Measurements from ENCODE around the gene HOXA13.

HOXA13 gene

DNA sequence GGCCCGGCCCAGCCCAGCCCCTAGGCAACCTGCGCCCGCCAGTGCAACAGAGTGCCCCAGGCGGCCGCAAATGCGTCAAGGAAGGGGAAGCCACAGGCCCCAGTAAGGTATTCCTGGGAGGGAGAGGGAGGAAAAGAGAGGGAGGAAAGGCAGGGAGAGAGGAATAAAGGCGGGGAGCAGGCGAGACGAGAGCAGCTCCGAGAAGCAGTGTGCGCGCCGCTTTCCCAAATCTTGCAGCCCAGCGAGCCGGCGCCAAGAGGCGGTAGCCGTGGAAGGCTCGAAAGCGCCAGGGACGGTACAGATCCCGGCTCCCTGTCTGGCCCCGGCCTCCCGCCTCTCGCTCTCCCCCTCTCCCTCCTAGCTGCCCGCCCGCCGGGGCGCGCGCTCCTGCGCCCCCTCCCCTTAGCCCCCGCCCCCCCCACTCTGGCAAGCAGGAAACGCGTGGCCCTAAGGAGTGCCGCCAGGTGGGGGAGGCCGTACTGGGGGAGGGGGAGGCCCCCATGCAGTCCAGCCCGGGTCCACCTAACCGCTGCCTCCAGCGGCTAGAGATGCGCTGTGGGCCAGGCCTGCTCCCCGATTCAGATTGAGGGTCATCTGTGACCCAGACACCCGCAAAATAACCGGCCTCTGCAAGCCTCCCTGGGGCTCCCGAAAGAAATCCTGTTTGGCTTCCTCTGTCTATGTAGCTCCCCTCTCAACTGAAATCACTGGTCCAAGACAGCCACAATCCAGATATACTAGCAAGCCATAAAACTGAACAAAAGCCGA is 30.0 kb downstream of the HOXA13 start:
- no peak for DNase-seq

DNA sequence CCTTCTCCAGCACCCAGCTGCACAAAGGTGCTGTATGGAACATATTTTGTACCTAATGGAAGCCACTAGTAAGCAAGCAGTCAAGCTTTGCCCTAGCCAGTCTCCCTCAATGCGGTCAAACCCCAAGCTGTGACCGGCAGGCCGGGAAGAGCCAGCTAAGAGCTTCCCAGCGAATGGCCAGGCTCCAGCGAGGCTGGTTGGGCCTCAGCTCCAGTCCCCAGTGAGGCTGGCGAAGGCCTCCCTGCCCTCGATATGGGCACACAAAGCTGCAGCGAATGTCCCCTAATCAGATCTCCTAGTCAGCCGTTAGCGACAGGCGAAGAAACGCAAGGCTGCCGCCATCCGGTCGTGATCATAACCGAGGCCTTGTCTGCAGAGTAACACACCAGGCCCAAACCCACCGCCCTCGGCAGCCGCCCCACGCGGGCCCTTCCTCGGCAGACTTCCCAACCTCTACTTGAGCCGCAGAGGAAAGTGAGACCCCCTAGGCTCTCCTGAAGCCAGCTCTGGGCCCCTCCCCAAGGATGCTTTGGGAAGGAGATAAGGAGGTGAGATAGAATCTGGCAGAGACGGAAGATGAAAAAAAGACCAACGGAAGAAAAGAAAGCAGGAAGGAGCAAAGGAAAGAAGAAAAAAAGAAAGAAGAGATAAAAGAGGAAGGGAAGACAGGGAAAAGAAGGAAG is 31.5 kb downstream of the HOXA13 start:
- no peak for DNase-seq

DNA sequence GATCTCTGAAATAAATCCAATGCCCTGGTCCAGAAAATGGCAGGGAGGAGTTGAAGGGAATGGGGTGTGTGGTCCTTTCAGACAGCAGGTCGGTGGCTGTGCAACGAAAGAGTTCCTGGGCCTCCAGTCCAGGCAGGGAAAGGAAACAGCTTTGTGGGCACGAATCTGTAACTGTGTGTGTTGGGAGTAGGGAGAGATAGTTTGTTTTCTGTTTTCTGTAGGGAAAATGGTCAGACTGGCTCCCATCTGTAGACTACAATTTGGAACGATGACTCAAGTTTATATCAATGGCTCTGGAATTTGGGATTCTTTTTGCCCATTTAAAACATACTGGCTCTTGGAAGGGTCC is 32.0 kb downstream of the HOXA13 start:
- no peak for DNase-seq

DNA sequence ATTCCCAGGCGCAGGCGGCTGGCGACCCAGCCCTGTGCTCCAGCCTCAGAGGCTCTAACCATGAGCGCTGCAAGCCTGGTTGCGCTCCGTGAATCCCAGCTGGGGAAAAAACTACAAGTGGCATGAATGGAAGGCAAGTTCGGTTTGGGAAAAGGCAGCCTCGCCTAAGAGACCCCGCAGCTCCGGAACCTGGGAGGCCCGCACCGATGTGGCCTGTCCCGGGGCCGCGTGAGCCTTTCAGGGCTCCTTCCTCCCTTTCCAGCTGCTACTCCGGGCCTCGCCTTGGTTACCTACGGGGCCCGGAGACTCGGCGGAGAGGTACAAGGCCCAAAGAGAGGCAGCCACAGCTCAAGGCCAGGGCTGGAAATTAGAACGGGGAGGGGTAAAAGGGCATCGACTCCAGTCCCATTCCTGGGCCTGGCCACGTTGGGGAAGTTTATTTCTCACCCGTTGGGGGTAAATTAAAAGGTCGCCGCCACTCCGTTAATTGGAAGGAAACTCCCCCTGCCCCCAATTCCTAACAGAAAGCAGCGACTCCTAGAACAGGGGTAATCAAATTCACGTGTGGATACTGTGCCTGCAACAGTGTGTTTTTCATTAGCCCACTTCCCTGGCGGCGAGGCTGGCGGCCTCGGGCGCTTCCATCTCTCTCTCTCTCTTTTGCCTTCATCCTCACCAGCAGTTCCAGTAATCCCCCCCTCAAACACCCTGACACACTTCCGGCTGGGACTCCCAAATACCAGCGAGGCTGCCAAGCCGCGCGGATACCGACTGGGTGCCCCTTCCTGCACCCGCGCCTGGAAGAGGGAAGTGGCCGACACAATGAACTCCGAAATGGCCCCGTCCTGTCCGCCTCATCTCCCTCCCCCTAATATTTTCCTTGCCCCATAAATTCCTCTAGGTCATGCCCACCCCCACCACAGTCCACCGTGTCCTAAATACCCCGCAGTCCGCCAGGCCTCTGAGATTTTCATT is 33.1 kb downstream of the HOXA13 start:
- no peak for DNase-seq

DNA sequence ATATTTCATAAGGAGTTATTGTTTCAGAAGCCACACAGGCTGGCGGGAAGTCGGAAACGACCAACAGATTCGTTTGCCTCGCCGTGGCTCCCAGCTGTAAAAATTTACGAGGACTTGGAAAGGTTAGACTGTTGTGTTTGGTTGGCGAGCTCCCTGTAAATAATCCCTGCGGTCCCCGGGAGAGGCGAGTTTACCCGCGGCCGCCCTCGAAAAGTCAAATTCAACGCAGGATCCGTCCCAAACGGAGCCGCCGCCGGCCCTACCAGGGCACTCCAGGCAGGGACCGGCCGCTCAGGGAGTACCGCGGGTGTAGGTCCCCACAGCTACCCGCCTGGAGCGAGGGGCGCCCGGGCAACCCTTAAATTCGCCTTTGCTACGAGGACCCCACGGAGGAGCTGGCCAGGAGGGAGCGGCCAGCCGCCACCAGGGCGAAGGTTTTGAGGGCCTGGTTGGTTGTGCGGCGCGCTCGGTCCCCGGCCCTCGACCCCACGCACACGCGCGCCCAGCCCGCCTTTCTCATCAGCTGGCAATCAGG is 33.8 kb downstream of the HOXA13 start:
- no peak for DNase-seq

DNA sequence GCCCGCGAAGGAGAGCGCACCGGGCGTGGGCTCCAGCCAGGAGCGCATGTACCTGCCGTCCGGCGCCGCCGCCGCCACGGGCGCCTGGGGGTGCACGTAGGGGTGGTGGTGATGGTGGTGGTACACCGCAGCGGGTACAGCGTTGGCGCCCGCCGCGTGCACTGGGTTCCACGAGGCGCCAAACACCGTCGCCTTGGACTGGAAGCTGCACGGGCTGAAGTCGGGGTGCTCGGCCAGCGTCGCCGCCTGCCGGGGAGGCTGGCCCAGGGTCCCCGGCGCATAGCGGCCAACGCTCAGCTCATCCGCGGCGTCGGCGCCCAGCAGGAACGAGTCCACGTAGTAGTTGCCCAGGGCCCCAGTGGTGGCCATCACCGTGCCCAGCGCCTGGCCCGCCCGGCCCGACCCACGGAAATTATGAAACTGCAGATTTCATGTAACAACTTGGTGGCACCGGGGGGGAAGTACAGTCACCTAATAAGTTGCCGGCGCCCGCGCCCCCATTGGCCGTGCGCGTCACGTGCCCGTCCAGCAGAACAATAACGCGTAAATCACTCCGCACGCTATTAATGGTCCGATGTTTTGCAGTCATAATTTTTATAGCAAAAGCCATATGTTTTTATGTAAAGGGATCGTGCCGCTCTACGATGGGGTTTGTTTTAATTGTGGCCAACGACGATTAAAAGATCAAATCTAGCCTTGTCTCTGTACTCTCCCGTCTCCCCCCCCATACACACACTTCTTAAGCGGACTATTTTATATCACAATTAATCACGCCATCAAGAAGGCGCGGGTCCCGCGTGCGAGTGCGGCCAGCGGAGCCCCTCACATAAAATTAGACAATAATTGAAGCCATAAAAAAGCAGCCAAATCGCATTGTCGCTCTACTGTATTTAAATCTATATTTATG is 34.5 kb downstream of the HOXA13 start, which contains the start of gene HOXA9:
Gene HOXA9 (minus strand): TSS at position 449 of the 907 bp plus-strand sequence. CDS start 80 bp downstream, at position 369.
- no peak for DNase-seq

DNA sequence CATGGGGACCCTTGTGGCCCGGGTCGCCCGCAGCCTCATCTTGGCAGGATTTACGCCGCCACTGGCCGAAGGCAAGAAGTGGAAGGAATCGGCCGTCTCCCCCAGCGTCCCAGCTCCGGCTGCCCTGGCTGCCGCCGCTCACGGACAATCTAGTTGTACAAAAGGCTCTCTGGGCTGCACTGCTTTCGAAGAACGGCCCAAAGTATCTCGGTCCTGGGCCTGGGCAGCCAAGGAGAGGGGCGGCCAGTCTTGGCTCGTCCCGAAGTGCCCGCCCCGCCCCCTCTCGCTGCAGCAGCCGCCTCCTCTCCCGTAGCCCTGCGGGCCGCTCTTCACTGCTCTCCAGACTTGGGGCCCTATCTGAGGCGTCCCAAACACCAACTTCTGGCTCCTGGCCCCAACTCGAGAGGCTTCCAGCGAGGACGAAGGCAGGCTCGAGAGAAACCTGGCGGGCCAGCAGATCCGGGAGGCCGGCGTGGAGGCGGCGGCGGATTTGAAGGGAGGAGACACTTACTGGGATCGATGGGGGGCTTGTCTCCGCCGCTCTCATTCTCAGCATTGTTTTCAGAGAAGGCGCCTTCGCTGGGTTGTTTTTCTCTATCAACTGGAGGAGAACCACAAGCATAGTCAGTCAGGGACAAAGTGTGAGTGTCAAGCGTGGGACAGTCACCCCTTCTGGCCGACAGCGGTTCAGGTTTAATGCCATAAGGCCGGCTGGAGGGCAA is 35.4 kb downstream of the HOXA13 start:
- no peak for DNase-seq

DNA sequence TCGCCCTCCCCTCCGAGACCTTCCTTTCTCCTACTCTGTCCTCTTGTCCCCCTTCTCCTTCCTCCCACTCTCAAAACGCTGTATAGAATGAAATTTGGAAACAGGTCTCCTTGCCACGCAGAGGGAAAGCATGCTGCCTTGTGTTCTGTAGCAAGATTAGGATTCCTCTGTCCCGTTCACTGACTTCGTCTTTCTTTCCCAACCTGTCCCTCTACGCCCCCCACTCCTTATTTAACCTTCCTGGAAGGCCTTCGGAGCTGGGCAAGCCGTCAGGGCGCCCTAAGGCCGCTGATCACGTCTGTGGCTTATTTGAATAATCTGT is 35.9 kb downstream of the HOXA13 start:
- no peak for DNase-seq

DNA sequence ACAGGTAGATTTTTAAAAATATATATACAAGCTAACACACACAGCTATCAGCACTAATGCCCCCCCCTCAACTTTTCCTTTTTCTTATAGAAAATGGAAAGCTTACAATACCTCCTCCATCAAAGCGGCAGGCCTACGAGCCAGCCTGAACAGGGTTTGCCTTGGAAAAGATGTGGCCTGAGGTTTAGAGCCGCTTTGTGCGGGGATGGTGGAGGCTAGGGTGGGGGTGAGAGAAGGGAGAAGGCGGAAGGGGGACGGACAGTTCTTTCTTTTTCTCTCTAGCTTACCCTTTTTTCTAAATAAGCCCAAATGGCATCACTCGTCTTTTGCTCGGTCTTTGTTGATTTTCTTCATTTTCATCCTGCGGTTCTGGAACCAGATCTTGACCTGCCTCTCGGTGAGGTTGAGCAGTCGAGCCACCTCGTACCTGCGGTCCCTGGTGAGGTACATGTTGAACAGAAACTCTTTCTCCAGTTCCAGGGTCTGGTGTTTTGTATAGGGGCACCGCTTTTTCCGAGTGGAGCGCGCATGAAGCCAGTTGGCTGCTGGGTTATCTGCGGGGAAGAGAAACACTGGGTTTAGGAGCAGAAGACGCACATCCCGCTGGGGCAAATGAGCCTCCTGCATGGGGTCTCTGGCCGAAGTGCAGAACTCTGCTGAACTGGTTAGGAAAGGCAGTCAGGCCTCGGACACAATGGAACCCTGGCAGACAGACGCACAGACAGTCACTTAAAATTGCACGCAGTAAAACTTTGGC is 36.4 kb downstream of the HOXA13 start:
- no peak for DNase-seq

DNA sequence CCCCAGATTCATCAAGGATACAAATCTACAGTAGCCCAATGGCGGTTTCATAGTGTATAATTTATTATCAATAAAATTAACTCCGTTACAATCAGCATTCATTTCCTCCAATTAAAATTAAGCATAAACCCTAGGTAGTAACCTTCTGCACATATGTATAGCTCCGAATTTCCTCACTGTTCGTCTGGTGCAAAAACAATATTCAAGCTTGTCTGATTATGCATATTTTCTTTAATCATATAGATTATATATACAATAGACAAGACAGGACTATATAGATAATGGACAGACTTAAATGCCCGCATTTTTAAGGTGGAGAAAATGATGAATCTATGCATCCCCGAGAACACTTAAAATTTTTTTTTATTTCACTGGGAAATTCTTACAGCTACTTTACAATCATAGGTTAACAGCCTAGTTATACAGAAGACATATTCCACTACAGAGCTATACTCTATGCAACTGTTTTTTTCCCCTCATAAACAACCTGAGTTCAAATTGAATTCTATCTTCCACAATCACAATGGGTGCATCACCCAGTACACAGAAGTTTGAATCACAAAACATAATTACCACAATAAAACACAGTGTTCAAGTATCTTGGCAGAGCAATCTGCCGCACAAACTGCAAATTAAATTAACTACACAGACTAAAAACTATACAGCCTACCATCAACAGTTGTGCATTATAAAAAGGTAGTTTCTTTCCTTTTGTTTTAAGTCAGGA is 37.2 kb downstream of the HOXA13 start:
- no peak for DNase-seq

DNA sequence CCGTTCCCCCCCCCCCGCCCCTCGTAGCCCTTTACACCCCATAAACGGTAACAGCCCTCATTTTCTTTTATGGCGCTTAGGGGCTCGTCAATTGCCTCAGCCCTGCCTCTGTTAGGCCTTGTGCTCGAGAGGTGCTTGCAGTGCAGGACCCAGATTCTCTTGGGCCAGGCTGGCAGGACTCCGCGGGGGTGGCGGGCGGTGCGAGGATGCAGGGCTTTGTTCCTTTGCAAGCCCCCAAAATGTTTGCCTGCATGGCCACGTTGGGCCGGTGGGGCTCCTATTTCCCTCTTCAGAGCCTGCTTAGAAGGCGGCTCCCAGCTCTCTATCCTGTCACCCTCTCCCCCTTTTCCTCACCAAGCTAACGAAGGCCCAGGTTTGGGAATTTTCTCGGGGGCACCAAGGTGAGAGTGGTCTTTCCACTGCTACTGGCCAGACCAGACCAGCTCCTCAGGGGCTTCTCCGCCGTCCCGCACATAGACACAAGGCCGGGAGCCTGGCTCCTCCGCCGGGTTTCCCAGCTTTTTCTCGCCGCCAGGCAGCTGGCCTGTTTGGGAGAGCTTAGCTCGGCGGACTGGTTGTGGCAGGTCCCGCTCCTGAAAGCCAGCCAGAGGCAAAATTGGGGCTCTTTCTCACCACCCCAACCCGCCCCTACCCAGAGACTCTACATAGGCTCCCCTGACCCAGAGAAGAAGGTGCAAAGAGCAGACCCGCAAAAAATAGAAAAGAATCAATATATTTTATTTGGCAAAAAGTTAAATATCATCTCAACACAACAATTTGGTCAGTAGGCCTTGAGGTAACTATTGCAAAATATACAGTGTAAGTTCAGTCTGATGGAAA is 38.0 kb downstream of the HOXA13 start:
- DNase-seq = no peak

DNA sequence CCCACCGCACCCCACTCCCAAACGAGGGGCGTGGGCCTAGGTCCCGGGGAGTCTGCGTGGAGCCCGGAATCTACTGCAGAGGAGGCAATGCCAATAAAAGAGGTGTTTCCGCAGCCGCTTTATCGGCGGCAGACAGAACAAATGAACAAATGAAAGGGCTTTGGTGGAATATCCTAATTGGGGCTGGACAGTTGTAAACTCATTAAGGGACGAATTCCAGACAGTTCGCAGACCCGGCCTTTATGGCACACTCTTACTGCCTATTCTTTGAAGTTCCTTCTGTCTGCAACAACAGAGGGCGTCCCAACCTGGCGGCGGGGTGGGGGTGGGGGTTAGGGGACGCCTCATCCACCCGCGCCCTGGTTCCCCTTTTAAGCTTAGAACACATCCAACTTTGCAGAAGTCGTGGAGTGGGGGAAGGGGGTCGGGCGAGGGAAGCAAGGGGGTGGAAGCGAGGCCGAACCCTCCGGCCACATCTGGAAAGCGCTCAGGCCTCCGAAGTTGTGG is 38.6 kb downstream of the HOXA13 start:
- DNase-seq = no peak

DNA sequence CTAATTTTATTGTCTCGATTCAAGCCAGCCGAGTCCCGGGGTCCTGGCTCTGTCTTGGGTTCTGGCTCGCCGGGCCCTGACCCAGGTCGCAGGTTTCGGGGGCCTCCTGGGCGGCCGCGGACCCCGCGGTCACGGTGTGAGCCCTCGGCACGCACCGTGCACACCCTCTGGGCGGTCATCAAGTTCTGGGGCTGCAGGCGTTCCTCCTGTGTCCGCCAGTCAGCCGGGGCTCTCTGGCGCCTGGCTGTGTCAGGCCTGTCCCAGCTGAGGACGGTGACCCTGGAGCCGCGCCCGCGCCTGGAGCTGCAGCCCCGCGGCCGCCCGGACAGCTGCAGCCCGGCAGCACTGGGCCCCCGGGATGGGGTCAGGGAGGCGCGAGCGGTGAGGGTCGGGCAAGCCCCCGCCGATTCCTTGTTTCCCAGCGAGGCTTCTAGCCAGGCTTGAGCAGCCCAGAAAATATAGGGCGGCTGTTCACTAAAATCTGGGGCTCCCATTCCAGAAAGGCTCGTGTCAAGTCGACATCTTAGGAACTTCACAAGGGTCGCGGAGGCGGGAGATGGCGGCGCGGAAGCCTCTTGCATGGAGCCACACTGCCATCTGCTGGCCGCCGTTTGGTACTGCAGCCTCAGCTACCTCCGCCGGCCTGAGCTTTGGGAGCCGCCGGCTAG is 39.2 kb downstream of the HOXA13 start:
- DNase-seq = peak; percentile 48

DNA sequence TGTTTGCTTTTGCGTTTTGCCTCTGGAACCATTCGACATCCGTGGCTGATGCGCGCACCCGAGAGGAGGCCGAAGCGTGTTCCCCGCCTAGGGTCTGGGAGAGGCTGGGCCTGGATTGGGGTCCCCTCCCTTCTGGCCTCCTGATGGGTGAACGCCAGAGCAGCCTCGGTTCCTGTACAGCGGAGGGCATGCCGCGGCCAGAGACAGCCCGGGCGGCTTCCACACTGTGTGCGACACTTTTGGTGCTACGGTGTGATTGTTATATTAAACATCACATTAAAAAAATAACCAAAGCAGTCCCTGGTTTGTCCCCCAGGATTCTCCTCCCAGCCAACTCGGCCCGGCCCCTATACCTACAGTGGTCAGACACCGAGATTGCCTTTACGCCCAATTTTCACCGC is 39.7 kb downstream of the HOXA13 start:
- no peak for DNase-seq

DNA sequence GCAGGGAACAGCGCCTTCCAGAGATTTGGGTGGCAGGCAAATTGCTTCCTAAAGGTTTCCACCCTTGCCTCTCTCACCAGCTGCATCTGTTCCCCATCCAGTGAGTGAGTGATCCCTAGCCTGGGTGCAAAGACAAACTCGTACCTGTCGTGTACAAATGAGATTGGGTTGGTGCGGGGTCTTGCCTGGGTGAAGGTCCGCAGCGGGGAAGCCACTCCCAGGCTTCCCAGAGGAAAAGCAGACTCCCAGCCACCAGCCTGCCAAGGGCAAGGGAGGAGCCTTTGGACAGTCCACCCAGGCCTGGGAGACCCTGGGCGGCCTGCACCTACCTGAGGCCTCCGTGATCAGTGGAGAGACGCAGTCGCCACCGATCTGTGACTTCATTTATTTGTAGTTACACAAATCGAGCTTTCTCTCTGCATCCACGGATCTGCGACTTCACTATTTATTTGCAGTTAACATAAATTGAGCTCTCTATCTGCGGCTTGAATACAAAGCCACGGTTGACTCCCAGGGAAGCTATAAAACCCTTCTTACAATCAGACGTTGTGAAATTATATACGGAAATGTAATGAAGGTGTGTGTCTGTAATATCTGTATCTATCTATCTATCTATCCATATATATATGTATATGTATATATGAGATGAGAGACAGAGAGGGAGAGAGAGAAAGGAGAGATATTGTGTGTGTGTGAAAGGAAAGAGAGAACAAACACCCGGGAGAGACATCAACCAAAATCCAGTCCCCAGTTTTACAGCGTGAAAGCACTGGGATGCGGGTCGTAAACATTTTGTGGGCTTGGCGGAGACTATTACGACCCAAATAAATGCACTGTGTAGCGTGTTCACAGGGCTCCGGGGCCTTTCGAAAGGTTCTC is 40.4 kb downstream of the HOXA13 start:
- no peak for DNase-seq

DNA sequence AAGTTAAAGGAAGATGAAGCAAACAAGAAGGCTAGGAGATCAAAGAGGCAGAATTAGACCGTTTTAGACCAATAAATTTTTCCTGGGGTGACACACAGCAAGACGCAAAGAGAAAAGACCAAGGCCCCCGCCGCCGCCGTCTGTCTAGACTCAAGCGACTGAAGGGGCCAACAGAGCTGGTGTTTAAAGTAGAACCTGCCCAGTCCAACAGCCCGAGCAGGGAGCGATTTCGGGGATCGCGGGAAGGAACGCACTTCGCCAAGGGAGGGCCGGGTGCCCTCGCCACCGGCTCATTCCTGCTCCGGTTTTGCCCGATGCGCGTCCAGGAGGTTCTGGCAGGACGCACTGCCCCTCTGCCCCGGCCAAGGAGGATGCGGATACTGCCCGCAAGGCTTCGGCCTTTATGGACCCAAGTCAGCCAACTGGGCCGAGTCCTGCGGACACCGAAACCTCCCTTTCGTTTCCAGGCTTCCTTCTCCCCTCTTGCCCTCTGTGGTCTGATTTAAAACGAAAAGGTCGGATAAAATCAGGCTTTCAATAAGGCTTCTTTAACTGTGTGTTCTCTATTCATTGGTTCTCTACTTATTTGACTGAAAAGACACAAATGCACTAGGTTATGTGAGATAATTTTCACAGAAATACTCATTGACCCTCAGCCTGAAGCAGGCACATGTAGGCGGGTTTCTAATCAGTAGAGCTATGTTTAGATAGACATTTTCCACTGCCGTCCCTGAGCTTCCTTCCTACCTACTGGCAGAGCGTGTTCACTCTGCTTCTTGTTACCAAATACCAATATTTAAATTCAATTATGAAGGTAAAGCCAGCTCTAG is 41.2 kb downstream of the HOXA13 start:
- DNase-seq = no peak
